ENCODE data around the gene NTRK1. TPM values are rescaled to one million over a fixed set of nuclear protein-coding genes. Genes with fewer than 3 reads are reported as not detected.

NTRK1 gene
- total RNA-seq, 1 donor from 2014 or later: 0.52 TPM

DNA sequence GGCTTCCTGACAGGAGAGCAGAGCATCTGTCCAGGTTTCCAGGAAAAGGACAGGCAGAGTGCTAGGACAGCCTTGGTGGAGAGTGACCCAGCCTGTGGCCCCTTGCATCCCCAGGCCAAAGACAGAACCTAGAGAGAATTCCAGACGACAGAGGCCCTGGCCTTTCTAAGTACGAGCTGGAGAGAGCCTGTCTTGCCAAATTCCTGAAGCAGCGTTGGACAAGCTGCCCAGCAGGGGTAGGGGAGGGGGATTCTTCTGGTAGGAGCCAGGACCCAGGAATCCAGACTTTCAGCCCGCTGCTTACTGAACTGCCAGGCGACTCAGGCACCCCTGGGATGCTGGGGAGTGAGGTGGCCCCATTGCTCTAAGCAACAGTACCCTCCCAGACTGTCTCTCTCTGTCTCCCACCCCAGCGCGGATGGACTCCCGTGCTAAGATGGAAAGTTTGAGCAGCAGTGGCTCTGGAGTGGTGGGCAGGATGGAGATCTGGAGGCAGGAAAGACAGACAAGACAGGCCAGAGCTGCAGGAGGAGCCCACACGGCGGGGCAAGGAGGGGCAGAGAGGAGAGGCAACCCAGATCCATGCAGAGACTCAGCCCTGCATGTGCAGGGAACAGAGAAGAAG, 24.0 kb downstream of the NTRK1 start:
- Histone ChIP-seq H3K27ac (ENCODE audit: low read depth, low read length) (no peak overlapping the region), H3K9me3 (ENCODE audit: control insufficient read depth in 3 of 3, low read length in 3 of 3) (no peaks in the 10 kb centered on the region), H3K27me3 (ENCODE audit: control insufficient read depth in 3 of 3, insufficient read depth in 3 of 3, low read length in 3 of 3) (peaks cover 9 to 41% (median 28%) of the 10 kb centered on the region in 3 donors), H3K4me3 (ENCODE audit: low read length in 3 of 3) (no peak overlapping the region), H3K36me3 (ENCODE audit: control insufficient read depth in 3 of 3, insufficient read depth in 3 of 3, low read length in 3 of 3) (no peaks in the 10 kb centered on the region), H3K9ac (ENCODE audit: low read depth in 1 of 3, low read length in 3 of 3) (no peak overlapping the region), H3K4me1 (ENCODE audit: control insufficient read depth in 3 of 3, insufficient read depth in 3 of 3, low read length in 3 of 3) (peaks cover 0 to 8% (median 3%) of the 10 kb centered on the region in 3 donors)

DNA sequence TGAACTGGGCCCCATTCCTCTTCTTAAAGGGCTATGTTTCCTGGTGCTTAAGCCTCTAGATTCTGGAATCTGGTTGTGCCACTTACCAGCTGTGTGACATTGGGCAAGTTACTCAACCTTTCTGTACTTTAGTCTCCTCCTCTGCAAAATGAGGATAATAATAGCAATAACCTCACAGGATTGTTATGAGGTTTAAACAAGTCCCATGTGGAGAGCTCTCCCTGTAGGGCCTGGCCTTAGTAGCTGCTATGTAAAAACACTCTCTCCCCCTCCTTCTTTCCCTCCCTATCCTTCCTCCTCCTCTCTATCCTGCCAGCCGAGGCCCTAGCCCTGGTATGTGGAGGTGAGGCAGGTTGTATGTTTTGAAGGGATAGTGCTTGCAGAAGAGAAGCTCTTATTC, 24.6 kb downstream of the NTRK1 start:
- H3K27me3 ChIP-seq (ENCODE audit: control insufficient read depth in 3 of 3, insufficient read depth in 3 of 3, low read length in 3 of 3): peaks cover 9 to 37% (median 25%) of the 10 kb centered on the region in 3 donors

DNA sequence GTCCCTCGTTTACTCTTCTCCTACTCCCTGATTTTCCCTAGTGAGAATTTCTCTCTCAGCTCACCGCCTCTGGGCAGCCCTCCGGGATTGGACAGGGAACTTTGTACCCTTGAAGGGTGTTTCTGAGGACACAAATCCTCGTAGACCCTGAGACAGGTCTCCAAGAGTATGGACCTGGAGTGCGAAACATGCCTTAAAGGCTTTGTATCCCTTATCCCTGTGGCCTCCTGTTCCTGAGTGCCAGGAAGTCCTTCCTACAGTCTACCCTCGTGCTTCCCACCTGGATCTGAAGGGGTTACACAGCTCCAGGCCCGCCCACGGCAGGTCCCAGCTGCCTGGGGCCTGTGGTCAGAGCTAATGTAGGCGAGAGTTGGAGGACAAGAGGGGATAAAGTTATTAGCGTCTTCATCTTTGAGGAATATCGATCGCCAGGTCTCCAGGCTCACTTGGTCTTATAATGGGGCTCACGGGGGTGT, 25.3 kb downstream of the NTRK1 start:
- peaks cover 9 to 36% (median 25%) of the 10 kb centered on the region in 3 donors for H3K27me3 ChIP-seq (ENCODE audit: control insufficient read depth in 3 of 3, insufficient read depth in 3 of 3, low read length in 3 of 3)
- H3K4me1 ChIP-seq (ENCODE audit: control insufficient read depth in 3 of 3, insufficient read depth in 3 of 3, low read length in 3 of 3): peaks cover 2 to 8% (median 3%) of the 10 kb centered on the region in 3 donors
- H3K9ac ChIP-seq (ENCODE audit: low read depth in 1 of 3, low read length in 3 of 3): no peak overlapping the region
- H3K36me3 ChIP-seq (ENCODE audit: control insufficient read depth in 3 of 3, insufficient read depth in 3 of 3, low read length in 3 of 3): no peaks in the 10 kb centered on the region
- no peak overlapping the region for H3K4me3 ChIP-seq (ENCODE audit: low read length in 3 of 3)
- no peaks in the 10 kb centered on the region for H3K9me3 ChIP-seq (ENCODE audit: control insufficient read depth in 3 of 3, low read length in 3 of 3)
- H3K27ac ChIP-seq (ENCODE audit: low read depth, low read length): no peak overlapping the region

More for the DNA sequence above, 24.6 kb downstream of the NTRK1 start:
- Histone ChIP-seq H3K27ac (ENCODE audit: low read depth, low read length) (no peak overlapping the region), H3K4me1 (ENCODE audit: control insufficient read depth in 3 of 3, insufficient read depth in 3 of 3, low read length in 3 of 3) (peaks cover 2 to 8% (median 3%) of the 10 kb centered on the region in 3 donors), H3K9me3 (ENCODE audit: control insufficient read depth in 3 of 3, low read length in 3 of 3) (no peaks in the 10 kb centered on the region), H3K4me3 (ENCODE audit: low read length in 3 of 3) (no peak overlapping the region), H3K36me3 (ENCODE audit: control insufficient read depth in 3 of 3, insufficient read depth in 3 of 3, low read length in 3 of 3) (no peaks in the 10 kb centered on the region), H3K9ac (ENCODE audit: low read depth in 1 of 3, low read length in 3 of 3) (no peak overlapping the region)

DNA sequence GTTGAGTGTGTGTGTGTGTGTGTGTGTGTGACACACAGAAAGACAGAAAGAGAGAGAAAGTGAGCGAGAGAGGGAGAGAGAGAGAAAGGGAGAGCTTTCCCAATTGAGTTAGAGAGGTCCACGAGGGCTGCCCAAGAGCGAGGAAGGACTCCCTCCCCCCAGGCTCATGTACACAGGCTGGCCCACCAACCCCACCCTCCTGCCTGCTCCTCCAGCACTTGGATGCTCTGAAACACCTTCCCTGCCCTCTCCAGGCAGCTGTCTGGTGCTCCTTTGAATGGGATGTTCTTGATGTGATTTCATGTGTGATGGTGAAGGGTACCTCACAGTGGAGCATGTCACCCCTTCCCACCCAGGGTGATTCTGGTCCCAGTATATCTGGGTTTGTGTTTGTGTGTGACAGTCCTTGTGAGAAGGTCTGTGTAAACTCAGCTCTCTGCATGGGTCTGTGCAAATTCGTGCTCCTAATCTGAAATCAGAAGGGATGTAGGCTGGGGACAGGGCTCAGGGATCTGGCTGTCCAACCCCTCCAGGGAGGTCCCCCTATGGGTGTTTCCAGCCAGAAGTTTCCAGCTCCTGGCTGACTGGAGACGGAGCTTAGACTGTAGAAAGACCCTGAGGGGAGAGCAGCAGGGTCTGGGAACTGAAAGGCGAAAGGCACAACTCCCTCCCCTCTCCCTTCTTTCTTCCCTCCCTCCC, 26.1 kb downstream of the NTRK1 start:
- peaks cover 2 to 8% (median 3%) of the 10 kb centered on the region in 3 donors for H3K4me1 ChIP-seq (ENCODE audit: control insufficient read depth in 3 of 3, insufficient read depth in 3 of 3, low read length in 3 of 3)
- H3K27me3 ChIP-seq (ENCODE audit: control insufficient read depth in 3 of 3, insufficient read depth in 3 of 3, low read length in 3 of 3): peaks cover 9 to 30% (median 19%) of the 10 kb centered on the region in 3 donors
- no peaks in the 10 kb centered on the region for H3K36me3 ChIP-seq (ENCODE audit: control insufficient read depth in 3 of 3, insufficient read depth in 3 of 3, low read length in 3 of 3)
- no peak overlapping the region for H3K4me3 ChIP-seq (ENCODE audit: low read length in 3 of 3)
- no peak overlapping the region for H3K9ac ChIP-seq (ENCODE audit: low read depth in 1 of 3, low read length in 3 of 3)
- no peaks in the 10 kb centered on the region for H3K9me3 ChIP-seq (ENCODE audit: control insufficient read depth in 3 of 3, low read length in 3 of 3)
- no peak overlapping the region for H3K27ac ChIP-seq (ENCODE audit: low read depth, low read length)

DNA sequence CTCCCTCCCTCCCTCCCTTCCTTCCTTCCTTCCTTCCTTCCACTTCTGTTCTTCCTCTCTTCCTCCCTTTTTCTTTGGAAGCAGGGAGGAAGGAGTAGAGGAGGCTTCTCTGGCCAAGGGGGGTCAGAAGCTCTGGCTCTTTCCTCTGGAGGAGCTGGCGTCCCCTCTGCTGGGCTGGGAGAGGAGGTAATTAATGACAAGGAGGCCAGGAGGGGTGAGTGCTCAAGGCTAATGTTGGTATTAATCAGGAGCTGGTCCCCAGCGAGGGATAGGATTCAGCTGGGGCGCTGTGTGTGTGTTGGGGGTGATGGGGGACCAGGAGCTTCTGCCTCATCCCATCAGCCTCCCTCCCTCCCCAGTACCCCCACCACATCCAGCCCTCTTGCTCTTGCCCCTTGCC, 26.7 kb downstream of the NTRK1 start:
- peaks cover 2 to 8% (median 5%) of the 10 kb centered on the region in 3 donors for H3K4me1 ChIP-seq (ENCODE audit: control insufficient read depth in 3 of 3, insufficient read depth in 3 of 3, low read length in 3 of 3)
- H3K36me3 ChIP-seq (ENCODE audit: control insufficient read depth in 3 of 3, insufficient read depth in 3 of 3, low read length in 3 of 3): no peaks in the 10 kb centered on the region
- H3K9ac ChIP-seq (ENCODE audit: low read depth in 1 of 3, low read length in 3 of 3): no peak overlapping the region
- H3K9me3 ChIP-seq (ENCODE audit: control insufficient read depth in 3 of 3, low read length in 3 of 3): no peaks in the 10 kb centered on the region
- no peak overlapping the region for H3K4me3 ChIP-seq (ENCODE audit: low read length in 3 of 3)
- H3K27ac ChIP-seq (ENCODE audit: low read depth, low read length): no peak overlapping the region
- H3K27me3 ChIP-seq (ENCODE audit: control insufficient read depth in 3 of 3, insufficient read depth in 3 of 3, low read length in 3 of 3): peaks cover 13 to 27% (median 15%) of the 10 kb centered on the region in 3 donors

DNA sequence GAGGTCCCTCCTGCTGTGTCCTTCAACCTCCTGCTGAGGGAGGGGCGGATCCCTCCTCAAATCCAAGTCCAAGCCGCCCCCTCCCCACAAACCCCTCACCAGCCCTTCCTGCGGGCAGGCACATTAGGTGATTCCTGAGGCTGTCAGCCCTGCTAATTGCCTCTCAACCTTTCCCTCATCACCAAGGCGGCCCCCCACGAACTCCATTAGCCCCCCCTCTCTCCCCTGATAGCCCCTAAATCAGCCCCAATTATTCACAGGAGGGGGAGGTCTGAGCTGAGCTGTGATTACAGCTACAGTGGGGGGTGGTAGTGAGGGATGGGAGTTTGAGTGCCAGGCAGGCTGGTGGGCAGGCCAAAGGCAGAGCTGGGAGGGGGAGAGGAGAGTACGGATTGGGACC, 27.1 kb downstream of the NTRK1 start:
- Histone ChIP-seq H3K4me1 (ENCODE audit: control insufficient read depth in 3 of 3, insufficient read depth in 3 of 3, low read length in 3 of 3) (peaks cover 2 to 8% (median 5%) of the 10 kb centered on the region in 3 donors), H3K36me3 (ENCODE audit: control insufficient read depth in 3 of 3, insufficient read depth in 3 of 3, low read length in 3 of 3) (no peaks in the 10 kb centered on the region), H3K4me3 (ENCODE audit: low read length in 3 of 3) (no peak overlapping the region), H3K9me3 (ENCODE audit: control insufficient read depth in 3 of 3, low read length in 3 of 3) (no peaks in the 10 kb centered on the region), H3K27ac (ENCODE audit: low read depth, low read length) (no peak overlapping the region), H3K27me3 (ENCODE audit: control insufficient read depth in 3 of 3, insufficient read depth in 3 of 3, low read length in 3 of 3) (peaks cover 10 to 23% (median 11%) of the 10 kb centered on the region in 3 donors), H3K9ac (ENCODE audit: low read depth in 1 of 3, low read length in 3 of 3) (no peak overlapping the region)

DNA sequence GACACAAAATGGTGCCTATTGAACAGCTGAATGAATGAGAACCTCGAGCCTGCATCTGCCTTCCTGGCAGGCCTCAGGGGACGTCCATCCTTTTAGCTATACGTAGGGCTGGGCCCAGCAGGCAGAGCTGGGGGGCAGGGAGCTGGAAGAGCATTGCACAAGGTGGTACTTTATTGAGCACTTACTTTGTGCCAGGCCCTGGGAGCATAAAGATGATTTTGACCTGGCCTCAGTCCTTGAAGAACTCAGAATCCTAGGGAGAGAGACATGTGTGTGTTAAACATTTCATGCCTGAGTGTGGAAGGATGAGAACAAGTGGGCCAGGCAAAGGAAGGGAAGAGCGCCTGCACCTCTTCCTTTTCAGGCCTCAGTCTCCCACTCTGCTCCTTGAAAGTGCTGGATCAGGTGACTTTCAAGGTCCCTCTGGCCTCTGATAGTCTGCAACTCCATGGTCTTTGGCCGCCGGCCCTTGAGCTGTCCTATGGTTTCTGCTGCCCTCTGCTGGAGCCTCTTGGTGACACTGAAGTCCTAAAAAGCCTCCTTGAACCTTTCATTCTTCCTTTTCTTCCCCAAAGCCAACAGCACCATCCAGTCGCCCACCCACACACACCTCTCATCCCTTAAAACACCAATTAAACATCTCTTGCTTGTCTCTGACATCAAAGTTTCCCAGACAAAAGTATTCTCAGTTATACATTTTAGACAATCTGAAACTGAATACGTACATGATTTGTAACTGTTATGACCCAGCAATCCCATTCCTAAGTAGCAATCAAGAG, 29.3 kb downstream of the NTRK1 start:
- Histone ChIP-seq H3K36me3 (ENCODE audit: control insufficient read depth in 3 of 3, insufficient read depth in 3 of 3, low read length in 3 of 3) (no peaks in the 10 kb centered on the region), H3K9me3 (ENCODE audit: control insufficient read depth in 3 of 3, low read length in 3 of 3) (no peaks in the 10 kb centered on the region), H3K4me3 (ENCODE audit: low read length in 3 of 3) (no peak overlapping the region), H3K27ac (ENCODE audit: low read depth, low read length) (no peak overlapping the region), H3K9ac (ENCODE audit: low read depth in 1 of 3, low read length in 3 of 3) (no peak overlapping the region), H3K4me1 (ENCODE audit: control insufficient read depth in 3 of 3, insufficient read depth in 3 of 3, low read length in 3 of 3) (peaks cover 2 to 10% (median 9%) of the 10 kb centered on the region in 3 donors), H3K27me3 (ENCODE audit: control insufficient read depth in 3 of 3, insufficient read depth in 3 of 3, low read length in 3 of 3) (peaks cover 18 to 25% (median 22%) of the 10 kb centered on the region in 3 donors)

DNA sequence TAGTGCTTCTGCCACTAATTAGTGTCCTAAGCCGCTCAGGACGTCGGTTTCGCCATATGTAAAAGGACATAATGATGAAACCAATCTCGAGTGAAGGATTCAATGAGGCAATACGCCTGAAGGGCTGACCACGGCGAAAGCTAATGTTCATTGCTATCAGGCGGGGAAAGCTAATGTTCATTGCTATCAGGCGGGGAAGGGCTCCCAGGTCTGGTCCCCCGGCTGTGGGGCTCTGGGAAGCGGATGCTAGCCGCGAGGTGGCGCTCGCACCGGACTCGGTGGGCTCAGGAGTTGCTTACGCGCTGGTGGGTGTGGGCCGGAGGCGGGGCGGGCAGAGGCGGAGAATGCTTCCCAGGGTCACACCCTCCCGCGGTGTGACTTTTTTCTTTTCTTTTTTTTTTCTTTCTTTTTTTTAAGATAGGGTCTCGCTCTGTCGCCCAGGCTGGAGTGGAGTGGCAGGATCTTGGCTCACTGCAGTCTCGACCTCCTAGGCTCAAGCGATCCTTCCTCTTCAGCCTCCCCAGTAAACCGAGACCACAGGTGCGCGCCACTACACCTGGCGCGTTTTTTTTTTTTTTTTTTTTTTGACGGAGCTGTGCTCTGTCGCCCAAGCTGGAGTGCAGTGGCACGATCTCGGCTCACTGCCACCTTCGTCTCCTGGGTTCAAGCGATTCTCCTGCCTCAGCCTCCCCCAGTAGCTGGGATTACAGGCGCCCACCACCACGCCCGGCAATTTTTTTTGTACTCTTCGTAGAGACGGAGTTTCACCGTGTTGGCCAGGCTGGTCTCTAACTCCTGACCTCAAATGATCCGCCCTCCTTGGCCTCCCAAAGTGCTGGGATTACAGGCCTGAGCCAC, 31.8 kb downstream of the NTRK1 start:
- Histone ChIP-seq H3K9me3 (ENCODE audit: control insufficient read depth in 3 of 3, low read length in 3 of 3) (no peaks in the 10 kb centered on the region), H3K9ac (ENCODE audit: low read depth in 1 of 3, low read length in 3 of 3) (no peak overlapping the region), H3K27me3 (ENCODE audit: control insufficient read depth in 3 of 3, insufficient read depth in 3 of 3, low read length in 3 of 3) (peaks cover 11 to 25% (median 22%) of the 10 kb centered on the region in 3 donors), H3K4me1 (ENCODE audit: control insufficient read depth in 3 of 3, insufficient read depth in 3 of 3, low read length in 3 of 3) (peaks cover 17 to 27% (median 21%) of the 10 kb centered on the region in 3 donors), H3K27ac (ENCODE audit: low read depth, low read length) (peak overlapping the region; percentile 72), H3K36me3 (ENCODE audit: control insufficient read depth in 3 of 3, insufficient read depth in 3 of 3, low read length in 3 of 3) (no peaks in the 10 kb centered on the region), H3K4me3 (ENCODE audit: low read length in 3 of 3) (peak overlapping the region in 2 of 3 donors; percentile 6 to 52)

All from skeletal muscle tissue (tissue), 4 donors.